H7 (cell line): ENCODE measurements around the gene PPP2R5D. TPM values are rescaled to one million over a fixed set of nuclear protein-coding genes. Genes with fewer than 3 reads are reported as not detected.

Experiments used
- DNase-seq: peaks from one replicate; pipeline ENCODE4 v3.0.0; 2012
- H3K27me3 ChIP-seq: 2 replicates; pipeline ENCODE4 v1.6.0; 2011; ENCODE audit warnings: mild to moderate bottlenecking, low read length; ENCODE audit not compliant: control insufficient read depth, insufficient read depth
- H3K36me3 ChIP-seq: replicated peaks from 2 replicates; pipeline ENCODE4 v1.5.1; 2011; ENCODE audit warnings: low read length; ENCODE audit not compliant: control insufficient read depth, insufficient read depth
- H3K4me3 ChIP-seq: 2 replicates; pipeline ENCODE4 v1.5.1; 2011; ENCODE audit warnings: low read depth, mild to moderate bottlenecking, control low read depth, low read length, moderate library complexity; ENCODE audit not compliant: insufficient read depth
- total RNA-seq: library from RNA; depleted of rRNA; stranded (reverse); fragments of >200 nt; shearing (Covaris generic); gene quantifications from 2 replicates; pipeline ENCODE4 v1.2.3, GENCODE V29; 2014

PPP2R5D gene
- total RNA-seq, 1 experiment from 2014 or later = 62.8 TPM

DNA sequence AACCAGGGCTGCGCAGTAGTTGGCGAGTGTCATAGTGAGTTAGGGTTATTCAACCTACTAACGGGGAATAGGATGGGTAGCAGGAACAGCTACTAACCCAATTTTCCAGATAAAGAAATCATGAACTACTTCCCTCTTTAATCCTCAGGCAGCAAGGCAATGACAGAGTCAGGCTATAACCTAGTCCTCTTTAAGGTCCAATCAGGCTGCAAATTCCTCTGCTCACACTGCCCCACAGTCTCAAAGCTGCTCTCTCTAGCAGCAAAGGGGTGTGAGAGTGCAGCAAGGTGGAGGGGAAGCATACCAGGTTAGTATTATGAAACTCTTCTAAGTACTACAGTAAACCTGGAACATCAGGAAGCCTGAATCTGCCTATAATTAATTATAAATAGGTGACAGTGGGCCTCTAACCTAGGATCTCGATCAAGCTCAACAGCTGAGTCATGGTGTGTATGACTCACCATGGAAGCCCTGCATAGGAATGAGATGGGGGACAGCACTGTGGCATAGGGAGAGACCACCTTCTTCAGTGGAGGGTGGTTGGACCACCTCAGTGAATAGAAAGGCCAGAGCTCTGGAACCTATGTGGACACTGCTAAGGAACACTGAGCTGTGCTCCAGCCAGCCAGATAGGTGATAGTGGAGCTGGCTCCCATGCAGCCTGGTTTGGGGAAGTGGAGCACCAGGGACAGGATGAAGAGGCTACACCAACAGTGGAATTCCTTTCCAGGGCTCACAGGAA, 13.3 kb upstream of the PPP2R5D start:
- no peak for DNase-seq
- no peak overlapping the region for H3K4me3 ChIP-seq
- peaks cover 1% of the 10 kb centered on the region; the same call in 1 of the 2 replicates for H3K36me3 ChIP-seq
- no peaks in the 10 kb centered on the region for H3K27me3 ChIP-seq

DNA sequence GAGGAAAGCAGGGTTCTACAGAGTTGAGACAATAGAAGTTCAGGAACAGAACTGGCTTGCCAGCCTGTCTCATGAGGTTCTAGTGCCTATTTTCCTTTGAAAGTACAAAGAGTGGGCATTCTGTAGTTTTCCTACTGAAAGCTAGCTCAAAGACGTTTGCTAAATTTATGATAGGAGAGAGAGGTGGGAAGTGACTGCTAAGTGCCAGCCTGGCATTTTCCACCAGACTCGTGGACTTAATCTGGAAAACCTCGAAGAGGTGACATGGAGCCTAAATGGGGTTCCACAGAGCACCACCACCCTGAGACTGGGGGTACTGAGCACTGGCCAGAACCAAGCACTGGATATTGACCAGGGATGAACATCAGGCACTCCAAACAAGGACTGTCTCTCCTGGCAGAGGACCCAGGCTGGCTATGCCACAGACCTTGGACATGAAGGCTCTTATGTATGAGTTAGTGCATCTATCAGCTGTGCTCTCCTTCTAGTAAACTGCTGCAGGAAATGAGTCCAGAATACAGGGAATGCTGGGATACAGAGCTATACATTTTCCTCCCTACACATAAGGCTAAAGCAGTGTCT, 12.5 kb upstream of the PPP2R5D start:
- no peak overlapping the region for H3K4me3 ChIP-seq
- no peak for DNase-seq

DNA sequence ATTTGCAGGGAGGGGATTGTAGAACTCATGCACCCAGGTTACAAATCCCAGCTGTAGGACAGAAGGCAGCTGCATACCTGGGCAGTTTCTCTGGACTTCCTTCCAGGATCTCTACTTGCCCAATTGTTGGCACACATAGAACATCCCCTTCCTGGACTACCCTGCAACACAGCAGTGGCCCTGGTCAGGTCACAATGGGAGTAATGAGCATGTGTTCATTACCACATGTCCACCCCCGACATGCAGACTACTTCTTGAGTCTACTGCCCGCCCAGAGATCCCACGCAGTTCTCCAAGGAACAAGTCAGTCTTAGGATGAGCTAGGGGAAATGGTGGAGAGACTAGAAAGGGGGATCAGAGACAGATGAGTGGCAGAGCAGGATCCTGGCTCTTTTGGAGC, 10.4 kb upstream of the PPP2R5D start:
- H3K4me3 ChIP-seq = no peak overlapping the region
- H3K27me3 ChIP-seq = no peaks in the 10 kb centered on the region
- peaks cover 1% of the 10 kb centered on the region; the same call in 1 of the 2 replicates for H3K36me3 ChIP-seq
- no peak for DNase-seq

More for the DNA sequence above, 12.5 kb upstream of the PPP2R5D start:
- H3K27me3 ChIP-seq = no peaks in the 10 kb centered on the region
- peaks cover 1% of the 10 kb centered on the region; the same call in 1 of the 2 replicates for H3K36me3 ChIP-seq

DNA sequence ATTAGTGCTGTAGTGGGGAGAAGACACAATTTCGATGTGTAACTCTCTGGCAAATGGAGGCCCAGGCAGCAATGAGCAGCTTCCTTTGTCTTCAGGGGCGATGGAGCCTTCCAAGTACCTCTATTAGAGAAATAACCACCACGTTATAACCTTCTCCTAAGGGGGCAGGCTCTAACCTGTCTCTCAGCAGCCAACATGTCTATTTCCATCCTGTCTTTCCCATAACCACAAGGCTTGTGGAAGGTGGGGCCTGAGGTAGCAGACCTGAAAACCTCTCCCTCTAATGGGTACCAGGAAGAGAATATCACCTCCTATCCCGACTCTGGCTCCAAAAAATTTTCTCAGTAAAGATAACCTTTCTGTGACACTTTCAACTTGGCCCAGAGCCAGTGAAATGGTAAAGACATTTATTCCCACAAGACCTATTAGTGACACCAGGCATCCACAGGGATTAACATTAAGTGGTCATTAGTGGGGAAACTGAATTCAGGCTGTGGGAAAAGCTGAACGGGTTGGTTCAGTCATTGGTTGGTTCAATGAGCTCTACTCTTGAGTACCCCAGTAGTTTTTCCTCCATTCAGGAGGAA, 9.4 kb upstream of the PPP2R5D start:
- H3K27me3 ChIP-seq = no peaks in the 10 kb centered on the region
- DNase-seq = no peak
- H3K36me3 ChIP-seq = peaks cover 1% of the 10 kb centered on the region; the same call in 1 of the 2 replicates
- no peak overlapping the region for H3K4me3 ChIP-seq

DNA sequence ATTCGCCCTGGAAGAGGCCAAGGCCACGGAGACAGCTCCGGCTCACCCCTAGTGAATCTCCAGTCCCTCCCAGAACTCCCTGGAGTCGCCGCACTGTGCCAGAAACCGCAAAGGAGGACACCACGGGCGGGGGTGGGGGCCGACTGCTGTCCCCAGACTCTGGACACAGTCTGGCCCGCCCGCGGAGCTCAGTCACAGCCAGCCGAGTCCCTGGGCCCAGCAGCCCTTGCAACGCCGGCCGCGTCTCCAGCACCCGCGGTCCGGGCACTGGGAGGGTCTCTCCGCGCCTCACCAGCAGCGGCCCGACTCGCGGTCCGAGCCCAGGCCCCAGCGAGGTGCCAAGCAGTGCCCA, 5.9 kb upstream of the PPP2R5D start:
- no peaks in the 10 kb centered on the region for H3K36me3 ChIP-seq
- no peaks in the 10 kb centered on the region for H3K27me3 ChIP-seq
- peak overlapping the region; percentile 77 for H3K4me3 ChIP-seq
- peak; percentile 83 for DNase-seq

DNA sequence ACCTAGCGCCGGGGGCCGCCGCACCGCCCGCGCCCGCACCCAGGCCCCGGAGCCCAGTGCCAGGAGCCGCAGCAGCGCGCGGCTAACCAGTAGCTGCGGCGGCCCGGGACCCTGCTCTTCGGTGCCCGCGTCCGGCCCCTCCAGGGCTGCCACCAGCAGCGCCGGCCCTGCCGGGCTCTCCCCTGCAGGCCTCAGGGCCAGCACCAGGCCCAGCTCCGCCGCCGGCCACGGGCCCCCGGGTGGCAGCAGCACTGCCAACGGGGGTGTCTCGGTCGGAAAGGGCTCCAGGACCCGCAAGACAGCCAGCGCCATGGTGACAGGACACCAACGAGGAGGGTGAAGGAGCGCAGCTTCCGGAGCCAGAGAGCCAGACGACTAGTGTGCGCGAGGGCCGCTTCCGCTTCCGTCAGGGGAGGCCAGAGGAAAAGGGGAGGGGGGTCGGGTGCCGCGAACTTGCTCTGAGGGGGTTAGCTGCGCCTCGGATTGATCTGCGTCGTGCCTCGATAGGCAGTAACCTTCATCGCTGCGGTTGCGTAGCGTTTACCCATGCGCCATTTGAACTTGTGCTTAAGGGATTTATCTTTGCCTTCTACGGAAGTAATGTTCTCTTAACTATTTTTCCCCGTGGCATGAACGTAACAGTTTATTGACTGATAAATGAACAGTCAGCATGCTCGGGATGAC, 5.4 kb upstream of the PPP2R5D start, which contains the start of gene PEX6:
TSS of gene PEX6 (minus strand) at position 343 of the 684 bp plus-strand sequence. CDS start at position 312, 31 bp downstream.
- H3K36me3 ChIP-seq = no peaks in the 10 kb centered on the region
- H3K27me3 ChIP-seq = no peaks in the 10 kb centered on the region
- H3K4me3 ChIP-seq = peak within 1 kb of the TSS; percentile 77
- peak; percentile 97 for DNase-seq

DNA sequence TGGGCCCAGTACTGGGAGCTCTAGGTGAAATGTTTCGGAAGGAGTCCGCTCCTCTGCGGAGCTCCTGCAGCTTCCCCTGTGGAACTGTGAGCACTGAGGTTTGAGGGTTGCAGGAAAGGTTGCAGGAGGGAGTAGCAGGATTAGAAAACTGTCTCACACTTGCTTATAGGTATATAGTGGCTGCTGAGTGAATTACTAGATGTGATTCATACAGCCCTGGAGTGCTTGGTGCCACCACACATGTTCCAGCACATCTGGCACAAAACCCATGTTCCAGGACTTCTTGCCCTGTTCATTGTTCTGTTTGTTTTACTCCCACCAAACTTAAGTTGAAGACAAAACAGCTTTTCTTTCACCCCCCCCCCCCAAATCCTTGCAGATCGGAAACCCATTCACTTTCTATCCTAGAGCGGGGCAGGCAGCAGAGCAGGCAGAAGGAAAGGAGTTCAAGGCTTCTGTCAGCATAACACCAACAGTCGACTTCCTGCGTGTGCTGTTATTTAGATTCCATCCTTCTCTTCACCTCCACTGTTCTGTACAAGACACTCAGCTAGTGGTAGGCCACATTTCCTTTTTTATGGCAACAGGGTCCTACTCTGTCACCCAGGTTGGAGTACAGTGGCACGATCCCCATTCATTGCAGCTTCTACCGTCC, 4.7 kb upstream of the PPP2R5D start:
- Histone ChIP-seq H3K27me3 (no peaks in the 10 kb centered on the region), H3K36me3 (no peaks in the 10 kb centered on the region), H3K4me3 (peak overlapping the region; percentile 77)
- DNase-seq = no peak

DNA sequence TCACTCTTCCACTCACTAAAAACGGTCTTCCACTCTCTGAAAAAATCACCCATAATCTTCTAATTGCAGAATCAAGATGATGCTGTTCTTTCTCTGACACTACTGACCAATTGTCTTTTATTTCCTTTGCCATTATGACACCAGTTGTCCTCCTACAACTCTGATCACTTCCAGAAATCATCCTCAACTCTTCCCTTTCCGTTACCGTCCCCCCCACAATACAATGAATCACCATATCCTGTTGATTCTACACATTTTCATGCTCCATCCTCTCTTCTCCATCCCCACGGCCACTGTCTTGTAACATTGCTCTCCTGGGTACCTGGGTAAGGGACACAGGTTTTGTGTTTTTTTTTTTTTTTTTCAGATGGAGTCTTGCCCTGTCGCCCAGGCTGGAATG, 2.5 kb upstream of the PPP2R5D start:
- Histone ChIP-seq H3K36me3 (no peaks in the 10 kb centered on the region), H3K27me3 (no peaks in the 10 kb centered on the region; the same call in 1 of the 2 replicates), H3K4me3 (no peak overlapping the region)
- no peak for DNase-seq

DNA sequence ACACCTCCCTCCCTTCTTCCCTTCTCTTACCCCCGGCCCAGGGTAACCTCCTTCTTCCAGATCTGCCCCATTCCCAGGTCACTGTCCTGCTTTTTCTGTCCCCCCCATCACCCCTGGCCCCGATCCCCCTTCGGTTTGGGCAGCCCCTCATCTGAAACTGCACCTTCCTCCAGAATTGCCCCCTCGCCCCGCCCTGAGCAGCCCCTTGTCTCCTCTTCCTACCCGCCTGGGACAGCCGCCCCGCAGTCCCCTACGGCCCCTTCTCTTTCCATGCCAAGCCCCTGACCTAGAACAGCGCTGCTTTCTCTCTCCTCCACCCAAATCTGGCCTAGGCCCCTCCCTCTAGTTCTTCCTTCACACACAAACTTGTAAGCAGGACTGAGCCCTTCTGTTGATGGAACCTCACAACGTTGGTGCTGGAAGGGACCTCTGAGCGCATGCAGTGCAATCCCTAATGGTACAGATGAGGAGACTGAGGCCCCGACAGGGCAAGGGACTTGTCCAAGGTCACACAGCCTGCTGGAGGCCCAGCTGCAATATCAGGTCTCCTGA, 630 bp downstream of the PPP2R5D start:
- no peaks in the 10 kb centered on the region; the same call in 1 of the 2 replicates for H3K27me3 ChIP-seq
- peak overlapping the region; percentile 88 for H3K4me3 ChIP-seq
- H3K36me3 ChIP-seq = peaks cover under 1% of the 10 kb centered on the region
- DNase-seq = peak; percentile 79

DNA sequence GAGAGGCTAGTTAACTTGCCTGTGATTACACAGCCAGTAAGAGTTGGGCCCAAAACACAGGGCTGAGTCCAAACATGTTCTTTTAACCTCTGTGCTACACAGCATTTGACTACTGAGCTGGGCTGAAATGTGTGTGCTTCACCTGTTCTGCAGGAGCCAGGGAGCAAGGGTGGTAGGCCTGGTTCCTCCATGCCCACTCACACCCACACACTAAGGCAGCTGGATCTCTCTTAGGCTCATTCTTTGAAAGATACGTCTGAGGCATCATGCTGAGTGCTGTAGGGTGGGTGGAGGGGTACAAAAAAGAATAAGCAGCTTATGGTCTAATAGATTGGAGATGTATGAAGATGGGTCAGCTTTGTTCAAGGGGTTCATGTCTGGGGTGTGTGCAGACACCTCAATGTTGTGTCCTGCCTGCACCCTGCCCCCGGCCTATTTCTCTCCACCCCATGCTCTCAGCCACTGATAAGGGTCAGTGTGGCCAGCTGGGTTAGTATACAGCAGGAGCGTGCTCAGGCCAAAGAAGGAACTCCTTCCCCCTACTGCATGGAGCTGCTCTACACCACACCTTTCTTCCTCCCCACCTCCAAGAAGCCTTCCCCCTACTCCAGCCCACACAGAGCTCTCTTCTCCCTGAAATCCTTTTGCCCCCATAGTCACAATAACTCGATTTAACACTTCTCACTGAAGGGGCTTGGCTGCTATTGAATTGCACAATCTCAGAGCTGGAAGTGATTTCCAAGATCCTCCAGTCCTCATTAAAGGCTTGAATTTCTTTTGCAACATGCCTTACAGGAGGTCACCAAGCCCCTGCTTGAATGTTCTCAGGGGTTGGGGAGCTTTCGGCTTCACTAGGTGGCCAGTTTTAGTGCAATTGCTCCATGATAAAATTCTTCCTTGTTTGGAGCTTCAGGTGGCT, 3.4 kb downstream of the PPP2R5D start:
- Histone ChIP-seq H3K36me3 (peaks cover 4% of the 10 kb centered on the region), H3K4me3 (no peak overlapping the region), H3K27me3 (no peaks in the 10 kb centered on the region; the same call in 1 of the 2 replicates)
- DNase-seq = no peak

DNA sequence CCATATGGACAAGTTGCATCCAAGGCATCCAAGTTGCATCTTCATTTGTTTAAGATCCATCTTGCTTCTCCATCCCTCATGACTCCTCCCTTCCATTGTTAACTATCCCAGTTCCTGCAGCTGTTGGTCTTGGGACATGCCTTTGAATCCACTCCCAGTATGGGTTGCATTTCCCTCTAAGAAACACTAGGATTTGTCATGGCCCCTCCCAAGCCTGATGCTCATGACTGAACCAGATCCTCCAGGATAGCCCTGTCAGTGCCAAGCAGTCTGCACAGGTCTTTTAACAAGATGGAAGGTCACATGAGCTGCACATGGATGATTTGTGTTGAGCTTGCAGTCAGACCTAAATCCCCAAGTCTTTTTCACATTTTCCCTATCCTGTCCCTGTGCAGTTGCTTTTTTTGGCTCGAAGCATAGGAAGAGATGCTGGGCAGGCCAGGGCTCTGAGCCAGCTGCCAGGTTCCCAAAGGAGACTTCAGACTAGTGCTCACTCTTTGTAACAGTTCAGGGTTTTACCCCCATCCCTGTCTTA, 4.2 kb downstream of the PPP2R5D start:
- Histone ChIP-seq H3K4me3 (no peak overlapping the region), H3K36me3 (peaks cover 4% of the 10 kb centered on the region), H3K27me3 (no peaks in the 10 kb centered on the region; the same call in 1 of the 2 replicates)
- no peak for DNase-seq

DNA sequence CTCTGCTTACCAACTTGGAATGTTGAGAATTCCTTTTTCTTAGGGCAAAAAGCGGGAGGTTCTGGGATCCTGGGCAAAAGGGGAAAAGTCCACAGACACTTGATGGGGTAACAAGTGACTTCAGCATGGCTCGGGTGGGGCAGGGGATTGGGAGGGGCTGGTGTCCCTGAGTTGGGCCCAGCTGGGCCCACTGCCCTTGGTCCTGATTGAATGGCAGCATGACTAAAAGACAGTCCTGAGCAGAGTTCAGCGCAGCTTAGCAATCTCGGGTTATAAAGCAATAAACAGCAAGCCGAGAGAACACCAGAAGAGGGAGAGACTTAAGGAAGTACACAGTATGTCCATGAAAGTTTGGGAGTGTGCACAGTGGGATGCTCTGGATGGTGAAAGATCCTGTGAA, 5.6 kb downstream of the PPP2R5D start:
- Histone ChIP-seq H3K27me3 (no peaks in the 10 kb centered on the region; the same call in 1 of the 2 replicates), H3K36me3 (peaks cover 4% of the 10 kb centered on the region), H3K4me3 (no peak overlapping the region)
- no peak for DNase-seq

DNA sequence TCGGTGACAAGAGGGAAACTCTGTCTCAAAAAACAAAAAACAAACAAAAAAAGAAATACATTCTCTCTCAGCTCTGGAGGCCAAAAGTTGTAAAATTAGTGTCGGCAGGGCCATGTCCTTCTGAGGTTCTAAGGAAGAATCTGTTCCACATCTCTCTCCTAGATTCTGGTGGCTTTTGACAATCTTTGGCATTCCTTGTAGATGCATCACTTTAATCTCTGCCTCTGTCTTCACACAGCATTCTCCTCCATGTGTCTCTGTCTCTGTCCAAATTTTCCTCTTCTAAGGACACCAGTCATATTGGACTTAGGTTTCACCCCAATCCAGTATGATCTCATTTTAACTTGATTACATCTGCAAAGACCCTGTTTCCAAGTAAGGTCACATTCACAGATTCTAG, 9.1 kb downstream of the PPP2R5D start:
- peaks cover 4% of the 10 kb centered on the region for H3K36me3 ChIP-seq
- no peak overlapping the region for H3K4me3 ChIP-seq
- no peak for DNase-seq
- H3K27me3 ChIP-seq = no peaks in the 10 kb centered on the region
